ENCODE measurements around the gene AMFR. TPM values are rescaled to one million over a fixed set of nuclear protein-coding genes. Genes with fewer than 3 reads are reported as not detected.

The AMFR gene
- total and polyA plus RNA-seq, 2 of the 8 experiments (the other 6 are each of a cell fraction or from before 2014, with no cell fraction given) = 18.6 to 21.7 TPM

DNA sequence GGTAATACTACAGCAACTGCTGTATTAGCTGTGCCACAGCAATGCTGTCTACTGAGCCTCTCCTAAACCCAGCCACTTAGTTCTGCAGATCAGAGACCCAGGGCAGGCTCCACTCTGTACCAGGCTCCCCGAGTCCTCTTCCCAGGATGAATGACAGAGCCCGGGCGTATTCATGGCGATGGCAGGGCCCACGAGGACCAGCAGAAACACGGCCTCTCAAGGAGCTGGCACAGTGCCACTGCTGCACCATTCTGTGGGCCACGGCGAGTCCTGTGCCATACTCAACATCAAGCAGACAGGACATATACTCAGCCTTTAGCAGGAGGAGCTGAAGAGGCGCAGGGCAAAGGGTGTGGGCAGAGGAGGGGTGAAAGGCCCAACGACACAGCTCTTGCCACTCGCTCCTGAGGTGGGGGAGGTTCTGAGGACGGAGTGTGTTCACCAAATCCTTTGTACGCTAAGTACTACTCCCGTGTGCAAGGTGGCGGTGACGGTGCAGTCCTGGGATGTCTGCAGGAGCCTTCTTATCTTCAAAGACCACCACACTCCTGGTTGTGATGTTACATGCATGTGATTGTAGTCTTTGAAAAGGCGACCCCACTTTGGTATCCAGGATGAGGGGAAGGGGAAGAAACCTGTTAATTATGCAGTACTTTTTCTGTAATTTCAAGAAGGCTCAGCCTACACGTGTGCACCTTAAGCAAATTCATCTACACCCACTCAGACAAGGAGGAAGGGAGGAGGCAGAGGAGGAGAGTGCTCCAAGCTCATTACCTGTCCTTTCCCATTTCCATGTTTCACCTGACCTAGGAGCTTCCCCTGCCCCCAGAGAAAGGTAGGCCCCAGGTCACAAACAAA lies 98.0 kb downstream of the AMFR start (continued):
- TF ChIP-seq SRF (IDR thresholded peaks at IDR 0.05; ENCODE audit: low read depth, low read length) (no peak), ZNF274 (IDR thresholded peaks at IDR 0.05; ENCODE audit: borderline replicate concordance, extremely low read depth, low read length) (no peak), RFX5 (IDR thresholded peaks at IDR 0.05; ENCODE audit: borderline replicate concordance, low read depth, low read length) (no peak), FOSL1 (IDR thresholded peaks at IDR 0.05; ENCODE audit: insufficient read depth, low read depth, low read length) (no peak), MAFK (IDR thresholded peaks at IDR 0.05; ENCODE audit: low read depth, low read length) (no peak), EGR1 (IDR thresholded peaks at IDR 0.05; ENCODE audit: borderline replicate concordance, low read depth, low read length) (no peak), JUN (IDR thresholded peaks at IDR 0.05; ENCODE audit: low read depth, low read length) (no peak), BRCA1 (IDR thresholded peaks at IDR 0.05; ENCODE audit: low read depth, low read length) (no peak), SIN3A (conservative IDR thresholded peaks at IDR 0.05 in 1 of 2, IDR thresholded peaks at IDR 0.05 in 1 of 2; ENCODE audit: low read depth in 1 of 2, low read length in 2 of 2) (no peak)
- TF ChIP-seq, protein P1, sequence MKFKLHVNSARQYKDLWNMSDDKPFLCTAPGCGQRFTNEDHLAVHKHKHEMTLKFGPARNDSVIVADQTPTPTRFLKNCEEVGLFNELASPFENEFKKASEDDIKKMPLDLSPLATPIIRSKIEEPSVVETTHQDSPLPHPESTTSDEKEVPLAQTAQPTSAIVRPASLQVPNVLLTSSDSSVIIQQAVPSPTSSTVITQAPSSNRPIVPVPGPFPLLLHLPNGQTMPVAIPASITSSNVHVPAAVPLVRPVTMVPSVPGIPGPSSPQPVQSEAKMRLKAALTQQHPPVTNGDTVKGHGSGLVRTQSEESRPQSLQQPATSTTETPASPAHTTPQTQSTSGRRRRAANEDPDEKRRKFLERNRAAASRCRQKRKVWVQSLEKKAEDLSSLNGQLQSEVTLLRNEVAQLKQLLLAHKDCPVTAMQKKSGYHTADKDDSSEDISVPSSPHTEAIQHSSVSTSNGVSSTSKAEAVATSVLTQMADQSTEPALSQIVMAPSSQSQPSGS (IDR thresholded peaks at IDR 0.05; ENCODE audit: low read length) = no peak
- TF ChIP-seq, protein P2, sequence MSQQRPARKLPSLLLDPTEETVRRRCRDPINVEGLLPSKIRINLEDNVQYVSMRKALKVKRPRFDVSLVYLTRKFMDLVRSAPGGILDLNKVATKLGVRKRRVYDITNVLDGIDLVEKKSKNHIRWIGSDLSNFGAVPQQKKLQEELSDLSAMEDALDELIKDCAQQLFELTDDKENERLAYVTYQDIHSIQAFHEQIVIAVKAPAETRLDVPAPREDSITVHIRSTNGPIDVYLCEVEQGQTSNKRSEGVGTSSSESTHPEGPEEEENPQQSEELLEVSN (IDR thresholded peaks at IDR 0.05) = no peak
